22Rv1 (cell line): ENCODE results near the gene CSRP2.

Source experiments
- ZFX ChIP-seq: fragments of 450-650 bp; IDR thresholded peaks from 2 replicates; pipeline ENCODE4 v1.6.1; 2017; ENCODE audit warnings: antibody characterized with exemption, borderline replicate concordance
- TF ChIP-seq, protein P1 (sequence below): fragments of 450-650 bp; IDR thresholded peaks from 2 replicates; pipeline ENCODE4 v1.5.1; 2017; ENCODE audit warnings: mild to moderate bottlenecking

DNA sequence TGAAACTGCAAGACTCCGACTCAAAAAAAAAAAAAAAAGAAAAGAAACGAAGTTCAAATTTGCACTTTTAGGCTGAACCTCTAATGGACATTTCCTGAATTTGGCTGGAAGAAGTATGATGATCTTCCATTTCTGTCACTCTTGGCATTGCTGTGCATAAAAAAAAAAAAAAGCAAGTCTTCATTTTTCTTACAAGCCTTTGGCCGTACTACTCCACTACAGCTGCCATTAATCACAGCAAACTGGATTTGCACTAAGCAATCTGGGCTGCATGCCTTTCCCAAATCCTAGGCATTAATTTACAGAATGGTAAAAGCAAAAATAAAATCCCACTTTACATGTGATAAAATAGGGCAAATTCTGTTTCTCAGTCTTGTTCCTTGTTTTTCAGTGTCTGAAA, 7.1 kb downstream of the CSRP2 start:
- TF ChIP-seq, protein P1, sequence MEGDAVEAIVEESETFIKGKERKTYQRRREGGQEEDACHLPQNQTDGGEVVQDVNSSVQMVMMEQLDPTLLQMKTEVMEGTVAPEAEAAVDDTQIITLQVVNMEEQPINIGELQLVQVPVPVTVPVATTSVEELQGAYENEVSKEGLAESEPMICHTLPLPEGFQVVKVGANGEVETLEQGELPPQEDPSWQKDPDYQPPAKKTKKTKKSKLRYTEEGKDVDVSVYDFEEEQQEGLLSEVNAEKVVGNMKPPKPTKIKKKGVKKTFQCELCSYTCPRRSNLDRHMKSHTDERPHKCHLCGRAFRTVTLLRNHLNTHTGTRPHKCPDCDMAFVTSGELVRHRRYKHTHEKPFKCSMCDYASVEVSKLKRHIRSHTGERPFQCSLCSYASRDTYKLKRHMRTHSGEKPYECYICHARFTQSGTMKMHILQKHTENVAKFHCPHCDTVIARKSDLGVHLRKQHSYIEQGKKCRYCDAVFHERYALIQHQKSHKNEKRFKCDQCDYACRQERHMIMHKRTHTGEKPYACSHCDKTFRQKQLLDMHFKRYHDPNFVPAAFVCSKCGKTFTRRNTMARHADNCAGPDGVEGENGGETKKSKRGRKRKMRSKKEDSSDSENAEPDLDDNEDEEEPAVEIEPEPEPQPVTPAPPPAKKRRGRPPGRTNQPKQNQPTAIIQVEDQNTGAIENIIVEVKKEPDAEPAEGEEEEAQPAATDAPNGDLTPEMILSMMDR, result no peak
- no peak for TF ChIP-seq ZFX
